Astrocyte (in vitro differentiated cells and primary cell): ENCODE results near the gene TIMP2. TPM values are rescaled to one million over a fixed set of nuclear protein-coding genes. Genes with fewer than 3 reads are reported as not detected.

ENCODE experiments used
- DNase-seq: peaks from one replicate; pipeline ENCODE4 v3.0.0-alpha.2; 2010; ENCODE audit warnings: low read depth
- FAIRE-seq: peaks from 2 replicates; lab custom pipeline; 2011; peaks lifted over from hg19 to GRCh38; lab: Jason Lieb, UNC
- H2AFZ ChIP-seq: 2 replicates; pipeline ENCODE4 v1.6.0; 2012; ENCODE audit warnings: low read depth, low read length, inconsistent platforms
- H3K27ac ChIP-seq: 2 replicates; pipeline ENCODE4 v1.5.1; 2011; ENCODE audit warnings: low read depth, low read length, inconsistent platforms
- H3K27me3 ChIP-seq: 2 replicates; pipeline ENCODE4 v1.6.0; 2011; ENCODE audit warnings: low read length, inconsistent platforms; ENCODE audit not compliant: insufficient read depth
- H3K36me3 ChIP-seq: 2 replicates; pipeline ENCODE4 v1.5.1; 2011; ENCODE audit warnings: low read length, inconsistent platforms; ENCODE audit not compliant: insufficient read depth
- H3K4me1 ChIP-seq: 2 replicates; pipeline ENCODE4 v1.5.1; 2011; ENCODE audit warnings: low read length, inconsistent platforms; ENCODE audit not compliant: insufficient read depth
- H3K4me2 ChIP-seq: 2 replicates; pipeline ENCODE4 v1.6.0; 2012; ENCODE audit warnings: low read length, inconsistent platforms
- H3K4me3 ChIP-seq: 2 replicates; pipeline ENCODE4 v1.5.1; 2011; ENCODE audit warnings: low read depth, mild to moderate bottlenecking, low read length, inconsistent platforms; ENCODE audit not compliant: insufficient read depth
- H3K79me2 ChIP-seq: 2 replicates; pipeline ENCODE4 v1.6.0; 2012; ENCODE audit warnings: mild to moderate bottlenecking, low read length, inconsistent platforms; ENCODE audit not compliant: insufficient read depth
- H3K9ac ChIP-seq: 2 replicates; pipeline ENCODE4 v1.6.0; 2012; ENCODE audit warnings: mild to moderate bottlenecking, low read length, inconsistent platforms
- H3K9me3 ChIP-seq: 2 replicates; pipeline ENCODE4 v1.5.1; 2012; ENCODE audit warnings: low read depth, mild to moderate bottlenecking, low read length, inconsistent platforms; ENCODE audit not compliant: insufficient read depth
- H4K20me1 ChIP-seq: 2 replicates; pipeline ENCODE4 v1.6.0; 2012; ENCODE audit warnings: low read length, inconsistent platforms; ENCODE audit not compliant: insufficient read depth
- H3K27ac Mint-ChIP-seq: one replicate; pipeline ENCODE4 v1.8.0; 2021; ENCODE audit warnings: mild to moderate bottlenecking, mixed read lengths; ENCODE audit not compliant: unreplicated experiment
- H3K27me3 Mint-ChIP-seq: one replicate; pipeline ENCODE4 v1.8.0; 2021; ENCODE audit warnings: low read depth, mixed read lengths; ENCODE audit not compliant: unreplicated experiment
- H3K36me3 Mint-ChIP-seq: one replicate; pipeline ENCODE4 v1.8.0; 2021; ENCODE audit warnings: low read depth, mixed read lengths; ENCODE audit not compliant: unreplicated experiment
- H3K4me1 Mint-ChIP-seq: one replicate; pipeline ENCODE4 v1.8.0; 2021; ENCODE audit warnings: low read depth, mixed read lengths; ENCODE audit not compliant: unreplicated experiment
- H3K4me3 Mint-ChIP-seq: one replicate; pipeline ENCODE4 v1.8.0; 2021; ENCODE audit warnings: mild to moderate bottlenecking, moderate library complexity, mixed read lengths; ENCODE audit not compliant: unreplicated experiment
- H3K9me3 Mint-ChIP-seq: one replicate; pipeline ENCODE4 v1.8.0; 2021; ENCODE audit warnings: mild to moderate bottlenecking, mixed read lengths; ENCODE audit not compliant: unreplicated experiment
- CTCF ChIP-seq: IDR thresholded peaks from 2 replicates; pipeline ENCODE4 v1.5.1; 2011; ENCODE audit warnings: low read depth, mild to moderate bottlenecking, inconsistent platforms, low read length, moderate library complexity; ENCODE audit not compliant: insufficient read depth
- EZH2 ChIP-seq: IDR thresholded peaks from 2 replicates; pipeline ENCODE4 v1.6.1; 2012; ENCODE audit warnings: mild to moderate bottlenecking, low read length, inconsistent platforms; ENCODE audit not compliant: insufficient read depth
- total RNA-seq: library from RNA; stranded (reverse); gene quantifications from 2 replicates; pipeline ENCODE4 v1.2.1, GENCODE V29; 2021

Gene TIMP2
- total RNA-seq, 1 donor from 2014 or later: 184 TPM

DNA sequence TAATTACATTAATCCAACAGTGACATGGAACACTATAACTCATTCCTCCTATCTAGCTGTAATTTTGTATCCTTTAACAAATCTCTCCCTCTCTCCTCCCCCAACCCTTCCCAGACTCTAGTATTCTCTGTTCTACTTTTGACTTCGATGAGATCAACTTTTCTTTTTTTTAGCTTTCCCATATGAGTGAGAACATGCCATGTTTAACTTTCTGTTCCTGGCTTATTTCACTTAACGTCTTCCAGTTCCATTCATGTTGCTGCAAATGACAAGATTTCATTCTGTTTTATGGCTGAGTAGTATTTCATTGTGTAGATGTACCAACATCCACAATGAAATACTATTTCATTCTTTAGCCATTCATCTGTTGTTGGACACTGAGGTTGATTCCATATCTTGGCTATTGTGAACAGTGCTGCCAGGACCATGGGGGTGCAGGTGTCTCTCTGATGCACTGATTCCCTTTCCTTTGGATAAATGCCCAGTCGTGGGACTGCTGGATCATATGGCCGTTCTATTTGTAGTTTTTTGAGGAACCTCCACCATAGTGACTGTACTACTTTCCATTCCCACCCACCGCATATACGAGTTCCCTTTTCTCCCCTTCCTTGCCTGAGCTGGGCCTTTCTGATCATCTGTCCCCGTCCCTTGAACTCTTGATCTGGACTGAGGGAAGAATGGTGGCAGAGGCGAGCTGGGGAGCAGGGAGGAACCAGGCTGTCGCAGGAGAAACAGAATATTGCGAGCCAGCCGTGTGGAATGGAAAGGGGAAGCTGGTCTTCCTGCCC lies 14.5 kb downstream of the TIMP2 start:
- Histone ChIP-seq H3K9me3 (no peaks in the 10 kb centered on the region), H3K27me3 (no peaks in the 10 kb centered on the region), H3K4me3 (no peak overlapping the region), H3K27ac (no peak overlapping the region), H3K9ac (no peak overlapping the region), H4K20me1 (peaks cover 84% of the 10 kb centered on the region), H3K79me2 (peaks cover 93% of the 10 kb centered on the region), H3K4me1 (no peaks in the 10 kb centered on the region), H3K36me3 (no peaks in the 10 kb centered on the region), H2AFZ (no peak overlapping the region), H3K4me2 (no peak overlapping the region)
- Mint-ChIP-seq H3K27me3 (no peaks in the 10 kb centered on the region), H3K9me3 (no peaks in the 10 kb centered on the region), H3K27ac (peak overlapping the region; percentile 59), H3K4me1 (no peaks in the 10 kb centered on the region), H3K36me3 (peaks cover 5% of the 10 kb centered on the region), H3K4me3 (peak overlapping the region; percentile 18)
- TF ChIP-seq CTCF (no peak), EZH2 (no peak)
- DNase-seq: no peak
- FAIRE-seq: no peak

DNA sequence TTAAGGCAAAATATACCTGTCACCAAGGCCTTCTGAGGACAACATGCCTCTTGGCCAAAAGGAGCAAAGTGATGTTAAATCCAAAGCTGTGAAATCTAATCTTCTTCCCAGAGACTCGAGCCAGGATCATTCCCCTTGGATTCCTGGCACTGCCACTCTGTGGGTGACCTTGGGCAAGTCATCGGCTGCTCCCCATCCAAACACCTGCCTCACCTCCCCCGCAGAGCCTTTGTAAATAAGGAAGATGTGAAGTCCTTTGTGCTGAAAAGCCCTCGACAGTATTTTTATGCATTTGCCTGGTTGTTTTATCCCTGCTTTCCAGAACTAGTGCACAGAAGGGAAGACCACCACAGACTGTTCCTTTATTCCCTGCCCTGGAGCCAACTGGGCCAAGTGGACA lies 16.8 kb downstream of the TIMP2 start:
- no peaks in the 10 kb centered on the region for H3K9me3 Mint-ChIP-seq
- H3K36me3 Mint-ChIP-seq: peaks cover 6% of the 10 kb centered on the region
- Histone ChIP-seq H3K4me2 (no peak overlapping the region), H3K79me2 (peaks cover 98% of the 10 kb centered on the region), H3K4me3 (no peak overlapping the region), H3K27ac (no peak overlapping the region), H3K36me3 (peaks cover 6% of the 10 kb centered on the region), H3K4me1 (peaks cover 11% of the 10 kb centered on the region), H3K9me3 (no peaks in the 10 kb centered on the region), H4K20me1 (peaks cover 93% of the 10 kb centered on the region), H3K9ac (no peak overlapping the region), H3K27me3 (no peaks in the 10 kb centered on the region), H2AFZ (no peak overlapping the region)
- no peak overlapping the region for H3K27ac Mint-ChIP-seq
- no peaks in the 10 kb centered on the region for H3K27me3 Mint-ChIP-seq
- FAIRE-seq (no peak), DNase-seq (no peak)
- no peak for TF ChIP-seq CTCF
- peaks cover 9% of the 10 kb centered on the region for H3K4me1 Mint-ChIP-seq
- peak overlapping the region; percentile 34 for H3K4me3 Mint-ChIP-seq

DNA sequence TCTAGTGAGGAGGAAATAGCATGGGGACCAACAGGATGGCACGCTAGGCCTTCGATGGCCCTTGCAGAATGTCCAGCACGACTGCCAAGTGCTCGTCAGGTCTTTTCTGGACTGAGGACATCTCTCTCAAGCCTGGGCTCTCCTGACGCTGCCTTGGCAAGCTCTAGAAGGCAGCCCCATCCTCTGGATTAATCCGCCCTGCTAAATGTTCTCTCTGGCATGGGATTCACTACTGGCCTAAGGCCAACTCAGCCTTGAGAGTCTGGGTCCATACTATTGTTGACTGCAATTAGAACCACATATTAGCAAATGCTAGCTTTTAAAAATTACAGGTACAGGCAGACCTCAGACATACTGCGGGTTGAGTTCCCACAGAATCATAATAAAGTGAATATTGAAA lies 19.6 kb downstream of the TIMP2 start:
- Histone ChIP-seq H3K27me3 (no peaks in the 10 kb centered on the region), H3K9ac (no peak overlapping the region), H4K20me1 (peaks cover 96% of the 10 kb centered on the region), H3K4me1 (peaks cover 17% of the 10 kb centered on the region), H3K9me3 (no peaks in the 10 kb centered on the region), H3K4me3 (no peak overlapping the region), H2AFZ (no peak overlapping the region), H3K4me2 (no peak overlapping the region), H3K36me3 (peaks cover 12% of the 10 kb centered on the region), H3K27ac (no peak overlapping the region), H3K79me2 (peaks cover 98% of the 10 kb centered on the region)
- no peak for DNase-seq
- no peak overlapping the region for H3K27ac Mint-ChIP-seq
- no peak overlapping the region for H3K4me3 Mint-ChIP-seq
- H3K27me3 Mint-ChIP-seq: no peaks in the 10 kb centered on the region
- peaks cover 16% of the 10 kb centered on the region for H3K36me3 Mint-ChIP-seq
- H3K9me3 Mint-ChIP-seq: no peaks in the 10 kb centered on the region
- peaks cover 19% of the 10 kb centered on the region for H3K4me1 Mint-ChIP-seq
- no peak for FAIRE-seq
- TF ChIP-seq CTCF (no peak), EZH2 (no peak)
